K562 treated with DMSO at 1 percent for 24 hours (cell line): Measurements from ENCODE around the gene PLAGL2. TPM values are rescaled to one million over a fixed set of nuclear protein-coding genes. Genes with fewer than 3 reads are reported as not detected.

Experiments
- total RNA-seq: library from RNA; unstranded; fragments of 300-600 nt; gene quantifications from 2 replicates; pipeline ENCODE4 v1.2.3, GENCODE V29; 2022; ENCODE audit warnings: low read depth; ENCODE audit not compliant: insufficient read depth

PLAGL2 gene, protein sequence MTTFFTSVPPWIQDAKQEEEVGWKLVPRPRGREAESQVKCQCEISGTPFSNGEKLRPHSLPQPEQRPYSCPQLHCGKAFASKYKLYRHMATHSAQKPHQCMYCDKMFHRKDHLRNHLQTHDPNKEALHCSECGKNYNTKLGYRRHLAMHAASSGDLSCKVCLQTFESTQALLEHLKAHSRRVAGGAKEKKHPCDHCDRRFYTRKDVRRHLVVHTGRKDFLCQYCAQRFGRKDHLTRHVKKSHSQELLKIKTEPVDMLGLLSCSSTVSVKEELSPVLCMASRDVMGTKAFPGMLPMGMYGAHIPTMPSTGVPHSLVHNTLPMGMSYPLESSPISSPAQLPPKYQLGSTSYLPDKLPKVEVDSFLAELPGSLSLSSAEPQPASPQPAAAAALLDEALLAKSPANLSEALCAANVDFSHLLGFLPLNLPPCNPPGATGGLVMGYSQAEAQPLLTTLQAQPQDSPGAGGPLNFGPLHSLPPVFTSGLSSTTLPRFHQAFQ
- total RNA-seq: 13.4 and 13.8 TPM in 2 replicates

DNA sequence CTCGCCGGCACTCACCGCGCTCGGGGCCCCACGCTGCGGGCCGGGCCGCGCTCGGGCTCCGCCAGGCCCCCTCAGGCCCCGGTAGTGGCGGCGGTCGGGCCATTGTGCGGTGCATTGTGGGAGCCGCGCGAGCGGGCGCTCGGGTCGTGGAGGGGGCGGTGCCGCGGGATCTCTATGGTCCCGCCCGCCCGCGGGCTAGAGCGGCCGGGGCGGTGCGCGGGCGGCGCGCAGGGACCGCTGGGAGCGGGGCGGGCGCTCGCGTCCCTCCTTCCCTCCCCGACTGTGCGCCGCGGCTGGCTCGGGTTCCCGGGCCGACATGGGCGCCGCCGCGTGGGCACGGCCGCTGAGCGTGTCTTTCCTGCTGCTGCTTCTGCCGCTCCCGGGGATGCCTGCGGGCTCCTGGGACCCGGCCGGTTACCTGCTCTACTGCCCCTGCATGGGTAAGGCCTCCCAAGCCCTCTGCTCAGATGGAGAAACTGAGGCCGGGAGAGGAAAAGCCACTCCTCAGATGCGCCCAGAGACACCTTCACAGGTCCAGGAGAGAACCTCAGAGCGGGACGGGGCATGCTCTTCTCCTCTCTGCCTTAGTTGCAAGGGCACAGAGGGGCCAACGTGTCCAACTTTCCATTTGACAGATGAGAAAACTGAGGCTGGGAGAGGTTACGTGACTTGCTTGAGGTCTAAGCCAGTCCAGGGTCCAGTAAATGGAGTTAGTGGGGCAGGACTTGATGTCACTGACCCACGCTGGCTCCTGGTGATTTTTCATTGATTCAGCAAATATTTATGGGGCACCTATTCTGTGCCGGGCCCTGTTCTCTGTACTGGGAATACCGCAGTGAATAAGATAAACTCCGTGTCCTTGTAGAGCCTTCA is at the start of gene PLAGL2, which contains the start of gene POFUT1:
PLAGL2 (minus strand) TSS at position 118 of the 873 bp plus-strand sequence. CDS start 5,565 bp downstream, outside the sequence.
POFUT1 (plus strand) TSS at position 255 of the 873 bp plus-strand sequence; CDS start at position 317, 62 bp downstream.

Other genes starting within 250 kb of the PLAGL2 start
- not detected in 2 replicates for gene XKR7, start 239.6 kb downstream of the PLAGL2 start, total RNA-seq
- 0.36 and 1.4 TPM in 2 replicates for gene CCM2L, start 197.3 kb downstream of the PLAGL2 start, total RNA-seq
- gene HCK, start 155.5 kb downstream of the PLAGL2 start, total RNA-seq: 0.59 and 0.61 TPM in 2 replicates
- gene TM9SF4, start 98.0 kb downstream of the PLAGL2 start, total RNA-seq: 27.4 and 27.8 TPM in 2 replicates
- gene POFUT1, start 137 bp upstream of the PLAGL2 start, total RNA-seq: 27.0 and 27.3 TPM in 2 replicates
- 9.8 and 12.3 TPM in 2 replicates for gene KIF3B, start 69.9 kb upstream of the PLAGL2 start, total RNA-seq
- gene ASXL1, start 150.6 kb upstream of the PLAGL2 start, total RNA-seq: 46.7 and 53.8 TPM in 2 replicates